HFF-Myc (cell line): ENCODE data around the gene POC1A.

ENCODE experiments used
- DNase-seq: peaks from one replicate; pipeline ENCODE4 v3.0.0-alpha.2; 2011; ENCODE audit warnings: low read depth; ENCODE audit errors: extremely low read depth
- H3K4me3 ChIP-seq: replicated peaks from 2 replicates; pipeline ENCODE4 v1.5.1; 2011; ENCODE audit warnings: low read depth, mild to moderate bottlenecking, control low read depth, low read length
- TF ChIP-seq, protein P1 (sequence below): IDR thresholded peaks from 2 replicates; pipeline ENCODE4 v1.5.1; 2012; ENCODE audit warnings: mild to moderate bottlenecking, low read depth, low read length, control low read depth; ENCODE audit errors: missing control alignments

The POC1A gene

DNA sequence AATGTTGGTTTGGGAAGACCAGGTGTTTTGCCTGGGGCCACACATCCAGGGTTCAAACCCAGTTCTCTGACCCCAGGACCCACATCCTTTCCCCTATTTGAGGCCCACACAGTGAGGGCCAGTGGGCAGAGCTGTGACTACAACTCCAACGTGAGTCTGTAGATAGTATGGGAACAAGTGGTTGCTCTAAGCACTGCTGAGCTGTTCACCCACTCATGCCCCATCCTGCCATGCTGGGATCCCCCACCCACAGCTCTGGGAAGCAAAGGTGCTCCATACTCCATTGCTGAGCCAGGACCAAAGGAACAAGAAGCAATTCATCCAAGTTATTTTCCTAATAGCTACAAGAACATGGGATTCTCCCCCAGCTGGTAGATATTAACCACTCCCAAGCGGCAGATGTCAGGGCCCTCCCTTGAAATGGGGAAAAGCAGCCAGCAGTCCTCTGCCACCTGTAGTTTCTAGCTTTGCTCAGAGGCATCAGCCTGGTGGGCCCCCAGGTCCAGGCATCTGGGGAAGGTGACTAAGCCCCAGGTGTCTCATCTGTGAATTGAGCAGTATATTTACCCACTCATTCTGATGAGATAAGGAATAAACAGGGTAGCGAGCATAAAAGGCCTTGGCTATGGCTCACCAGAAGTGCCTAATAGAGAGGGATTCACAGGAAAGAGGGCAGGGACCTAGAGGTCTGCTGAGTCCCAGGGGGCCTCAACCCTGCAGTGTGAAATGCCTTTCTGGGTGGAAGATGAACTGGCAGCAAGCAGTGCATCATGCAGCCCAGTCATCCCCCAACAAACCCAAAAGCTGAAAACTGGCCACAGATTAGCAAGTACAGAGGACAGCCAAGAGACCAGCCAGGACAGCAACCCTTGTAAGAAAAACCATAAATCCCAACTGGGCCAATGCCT, 33.4 kb downstream of the POC1A start:
- DNase-seq: no peak
- no peak overlapping the region for H3K4me3 ChIP-seq
- TF ChIP-seq, protein P1, sequence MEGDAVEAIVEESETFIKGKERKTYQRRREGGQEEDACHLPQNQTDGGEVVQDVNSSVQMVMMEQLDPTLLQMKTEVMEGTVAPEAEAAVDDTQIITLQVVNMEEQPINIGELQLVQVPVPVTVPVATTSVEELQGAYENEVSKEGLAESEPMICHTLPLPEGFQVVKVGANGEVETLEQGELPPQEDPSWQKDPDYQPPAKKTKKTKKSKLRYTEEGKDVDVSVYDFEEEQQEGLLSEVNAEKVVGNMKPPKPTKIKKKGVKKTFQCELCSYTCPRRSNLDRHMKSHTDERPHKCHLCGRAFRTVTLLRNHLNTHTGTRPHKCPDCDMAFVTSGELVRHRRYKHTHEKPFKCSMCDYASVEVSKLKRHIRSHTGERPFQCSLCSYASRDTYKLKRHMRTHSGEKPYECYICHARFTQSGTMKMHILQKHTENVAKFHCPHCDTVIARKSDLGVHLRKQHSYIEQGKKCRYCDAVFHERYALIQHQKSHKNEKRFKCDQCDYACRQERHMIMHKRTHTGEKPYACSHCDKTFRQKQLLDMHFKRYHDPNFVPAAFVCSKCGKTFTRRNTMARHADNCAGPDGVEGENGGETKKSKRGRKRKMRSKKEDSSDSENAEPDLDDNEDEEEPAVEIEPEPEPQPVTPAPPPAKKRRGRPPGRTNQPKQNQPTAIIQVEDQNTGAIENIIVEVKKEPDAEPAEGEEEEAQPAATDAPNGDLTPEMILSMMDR: no peak

DNA sequence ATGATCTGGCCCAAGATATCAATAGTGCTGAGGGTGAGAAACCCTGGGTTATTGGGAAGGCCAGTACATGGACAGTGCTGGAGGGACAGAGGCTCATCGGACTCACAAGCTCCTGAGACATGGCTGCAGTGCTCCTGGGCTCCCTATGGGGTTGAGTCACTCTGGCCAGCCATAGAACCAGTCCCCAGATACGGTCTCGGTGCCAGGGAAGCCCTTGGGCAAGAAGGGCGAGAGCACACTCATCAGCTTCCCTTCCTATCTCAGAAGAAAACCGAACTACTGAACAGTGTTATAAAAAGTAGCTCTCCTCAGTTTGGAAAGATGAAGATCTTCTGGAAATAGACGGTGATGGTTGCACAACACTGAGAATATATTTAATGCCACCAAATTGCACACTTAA, 34.4 kb downstream of the POC1A start:
- no peak for DNase-seq
- TF ChIP-seq, protein P1: no peak

DNA sequence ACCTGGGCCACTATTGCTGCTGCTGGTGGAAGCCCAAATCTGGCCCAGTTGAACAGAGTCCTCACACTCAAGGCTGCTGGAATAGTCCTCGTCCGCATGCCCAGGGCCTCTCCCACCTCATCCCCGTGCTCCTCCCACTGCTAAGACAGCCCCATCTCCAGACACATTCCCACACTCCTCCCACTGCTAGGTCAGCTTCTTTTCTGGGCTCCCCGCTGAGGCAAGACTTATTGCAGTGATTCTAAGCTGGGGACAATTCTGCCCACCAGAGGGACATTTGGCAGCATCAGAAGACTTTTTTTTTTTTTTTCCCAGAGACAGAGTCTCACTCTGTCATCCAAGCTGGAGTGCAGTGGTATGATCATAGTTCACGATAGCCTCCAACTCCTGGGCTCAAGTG, 35.1 kb downstream of the POC1A start:
- TF ChIP-seq, protein P1: no peak
- DNase-seq: no peak
- H3K4me3 ChIP-seq: no peak overlapping the region

More for the DNA sequence above, 34.4 kb downstream of the POC1A start:
- no peak overlapping the region for H3K4me3 ChIP-seq

DNA sequence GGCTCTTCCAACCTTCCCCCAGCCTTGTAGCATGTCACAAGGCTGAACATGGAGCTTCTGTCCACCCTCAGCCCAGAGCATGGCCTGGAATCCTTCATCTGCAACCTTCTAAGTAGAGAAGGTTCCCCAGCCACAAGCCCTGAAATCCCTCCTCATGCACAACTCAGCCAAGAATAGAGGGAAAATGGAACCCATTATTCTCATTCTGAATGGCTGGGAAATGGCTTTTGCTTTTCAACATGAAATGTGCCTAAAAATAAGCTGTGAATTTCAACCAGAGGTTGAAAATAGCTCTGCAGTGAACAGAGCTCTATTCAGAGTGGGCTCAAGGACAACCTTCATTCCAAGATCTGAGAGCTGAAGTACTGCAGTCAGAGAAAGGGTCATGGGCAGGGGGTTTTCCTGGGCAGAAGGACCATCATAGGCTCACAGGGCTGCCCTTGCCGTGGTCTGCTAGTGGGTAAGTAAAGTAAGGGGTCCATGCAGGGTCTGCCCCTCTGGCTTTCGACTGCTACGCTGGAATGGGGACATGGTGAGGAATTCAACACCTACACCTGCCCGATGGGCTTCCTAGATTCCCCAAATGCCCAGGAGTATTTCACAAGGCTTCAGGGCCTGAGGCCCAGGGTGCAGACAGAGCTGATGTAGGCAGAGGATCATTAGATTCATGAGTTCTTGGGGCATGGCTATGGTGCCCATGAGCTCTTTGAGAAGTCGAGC, 35.9 kb downstream of the POC1A start:
- TF ChIP-seq, protein P1: no peak
- DNase-seq: no peak
- no peak overlapping the region for H3K4me3 ChIP-seq

- TF ChIP-seq, protein P1: no peak
- DNase-seq: no peak
- H3K4me3 ChIP-seq: no peak overlapping the region
These were observed 36.7 kb downstream of the POC1A start for GRCh38 chr3:52117537-52117936.

GRCh38 chr3:52112056-52112455, 42.2 kb downstream of the POC1A start:
- DNase-seq: no peak
- TF ChIP-seq, protein P1: no peak
- H3K4me3 ChIP-seq: no peak overlapping the region
